22Rv1 (cell line): Measurements from ENCODE around the gene ANKRD2.

Experiments
- ZFX ChIP-seq: fragments of 450-650 bp; IDR thresholded peaks from 2 replicates; pipeline ENCODE4 v1.6.1; 2017; ENCODE audit warnings: antibody characterized with exemption, borderline replicate concordance
- TF ChIP-seq, protein P1 (sequence below): fragments of 450-650 bp; IDR thresholded peaks from 2 replicates; pipeline ENCODE4 v1.5.1; 2017; ENCODE audit warnings: mild to moderate bottlenecking

DNA sequence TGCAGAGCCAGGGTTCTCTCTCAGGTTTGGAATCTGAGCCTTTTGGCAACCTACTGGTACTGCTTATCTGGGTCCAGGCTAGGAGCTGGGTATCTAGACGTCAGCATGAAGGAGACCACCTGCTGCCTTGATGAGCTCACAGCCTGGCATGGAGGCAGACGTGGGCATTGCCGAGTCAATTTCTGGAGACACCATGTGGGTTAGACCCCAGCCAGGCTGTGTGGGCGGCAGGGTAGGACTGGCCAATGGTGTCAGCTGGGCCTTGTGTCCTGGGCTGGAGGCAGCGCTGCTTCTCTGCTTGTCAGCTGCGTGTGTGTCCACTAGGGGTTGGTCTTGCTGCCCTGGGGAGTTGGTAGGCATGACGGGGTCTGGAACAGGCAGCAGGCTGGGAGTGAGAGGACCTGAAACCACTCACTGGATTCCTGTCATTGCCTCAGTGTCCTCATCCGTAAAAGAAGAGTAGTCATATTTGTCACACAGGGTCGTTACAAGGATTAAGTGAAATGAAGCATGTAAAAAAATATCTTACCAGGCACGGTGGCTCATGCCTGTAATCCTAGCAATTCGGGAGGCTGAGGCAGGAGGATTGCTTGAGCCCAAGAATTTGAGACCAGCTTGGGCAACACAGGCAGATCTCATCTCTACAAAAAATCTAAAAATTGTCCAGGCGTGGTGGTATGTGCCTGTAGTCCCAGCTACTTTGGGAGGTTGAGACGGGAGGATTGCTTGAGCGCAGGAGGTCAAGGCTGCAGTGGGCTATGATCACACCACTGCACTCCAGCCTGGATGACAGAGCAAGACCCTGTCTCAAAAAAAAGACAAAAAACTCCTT, 31.7 kb upstream of the ANKRD2 start:
- TF ChIP-seq, protein P1, sequence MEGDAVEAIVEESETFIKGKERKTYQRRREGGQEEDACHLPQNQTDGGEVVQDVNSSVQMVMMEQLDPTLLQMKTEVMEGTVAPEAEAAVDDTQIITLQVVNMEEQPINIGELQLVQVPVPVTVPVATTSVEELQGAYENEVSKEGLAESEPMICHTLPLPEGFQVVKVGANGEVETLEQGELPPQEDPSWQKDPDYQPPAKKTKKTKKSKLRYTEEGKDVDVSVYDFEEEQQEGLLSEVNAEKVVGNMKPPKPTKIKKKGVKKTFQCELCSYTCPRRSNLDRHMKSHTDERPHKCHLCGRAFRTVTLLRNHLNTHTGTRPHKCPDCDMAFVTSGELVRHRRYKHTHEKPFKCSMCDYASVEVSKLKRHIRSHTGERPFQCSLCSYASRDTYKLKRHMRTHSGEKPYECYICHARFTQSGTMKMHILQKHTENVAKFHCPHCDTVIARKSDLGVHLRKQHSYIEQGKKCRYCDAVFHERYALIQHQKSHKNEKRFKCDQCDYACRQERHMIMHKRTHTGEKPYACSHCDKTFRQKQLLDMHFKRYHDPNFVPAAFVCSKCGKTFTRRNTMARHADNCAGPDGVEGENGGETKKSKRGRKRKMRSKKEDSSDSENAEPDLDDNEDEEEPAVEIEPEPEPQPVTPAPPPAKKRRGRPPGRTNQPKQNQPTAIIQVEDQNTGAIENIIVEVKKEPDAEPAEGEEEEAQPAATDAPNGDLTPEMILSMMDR, result no peak
- TF ChIP-seq ZFX, result no peak
